Adrenal gland (tissue), 5 donors: ENCODE measurements around the gene KLK15.

Experiments
- CTCF ChIP-seq, 6 experiments: fragments of 450-650 bp in 4 of 6; fragments of 200-600 bp in 2 of 6; sonication (generic) in 1 of 6; IDR thresholded peaks; 1 replicate in 5 of 6; 2 replicates in 1 of 6; pipeline versions ENCODE4 v1.5.1 to v1.8.0; 2016 to 2021; ENCODE audit warnings: antibody characterized with exemption in 6 of 6, mild to moderate bottlenecking in 2 of 6, moderate library complexity in 1 of 6
- POLR2A ChIP-seq, 2 donors: fragments of 450-650 bp; IDR thresholded peaks; one replicate each; pipeline ENCODE4 v1.6.1; 2017; ENCODE audit warnings: antibody characterized with exemption in 2 of 2, mild to moderate bottlenecking in 2 of 2, moderate library complexity in 1 of 2
- donor health status: DM: no; HTN: no; CAD: no.

GRCh38 chr19:50797429-50797780, 36.0 kb downstream of the KLK15 start:
- TF ChIP-seq CTCF (IDR thresholded peaks at IDR 0.05) (no peak), POLR2A (IDR thresholded peaks at IDR 0.05) (no peak)
